Mesodermal cell (in vitro differentiated cells): ENCODE results near the gene POU2F1.

Source experiments
- H3K27ac ChIP-seq: 2 replicates; pipeline ENCODE4 v1.7.0; 2013; ENCODE audit warnings: mild to moderate bottlenecking, low read depth, low read length, moderate library complexity; ENCODE audit not compliant: severe bottlenecking
- H3K36me3 ChIP-seq: 2 replicates; pipeline ENCODE4 v1.7.1; 2013; ENCODE audit warnings: mild to moderate bottlenecking, low read length, moderate library complexity; ENCODE audit not compliant: control insufficient read depth, insufficient read depth
- H3K4me1 ChIP-seq: one replicate; pipeline ENCODE4 v1.7.1; 2013; ENCODE audit warnings: mild to moderate bottlenecking, low read length; ENCODE audit not compliant: insufficient read depth, control insufficient read depth, poor library complexity, severe bottlenecking
- H3K4me3 ChIP-seq: 2 replicates; pipeline ENCODE4 v1.7.0; 2013; ENCODE audit warnings: low read length, control low read depth, mild to moderate bottlenecking; ENCODE audit not compliant: insufficient read depth, poor library complexity, severe bottlenecking; ENCODE audit errors: extremely low read depth
- H3K9me3 ChIP-seq: 2 replicates; pipeline ENCODE4 v1.7.1; 2013; ENCODE audit warnings: mild to moderate bottlenecking, low read length, moderate library complexity; ENCODE audit not compliant: control insufficient read depth
- WGBS, 2 experiments: methylation state at CpG; one replicate each; pipeline ENCODE4 v1.1.5; 2013; ENCODE audit warnings: missing lambda C conversion rate in 2 of 2; ENCODE audit not compliant: insufficient coverage in 2 of 2; 5-methylcytosine and 5-hydroxymethylcytosine counted together

The POU2F1 gene

GRCh38 chr1:167273027-167273800 lies 52.5 kb downstream of the POU2F1 start:
- no peak overlapping the region for H3K27ac ChIP-seq
- 92 to 94% methylated on average over 9 of the region's 12 CpGs for WGBS, 2 experiments
- H3K4me3 ChIP-seq = no peak overlapping the region
- no peaks in the 10 kb centered on the region for H3K9me3 ChIP-seq
- no peaks in the 10 kb centered on the region for H3K4me1 ChIP-seq
- H3K36me3 ChIP-seq = no peaks in the 10 kb centered on the region

DNA sequence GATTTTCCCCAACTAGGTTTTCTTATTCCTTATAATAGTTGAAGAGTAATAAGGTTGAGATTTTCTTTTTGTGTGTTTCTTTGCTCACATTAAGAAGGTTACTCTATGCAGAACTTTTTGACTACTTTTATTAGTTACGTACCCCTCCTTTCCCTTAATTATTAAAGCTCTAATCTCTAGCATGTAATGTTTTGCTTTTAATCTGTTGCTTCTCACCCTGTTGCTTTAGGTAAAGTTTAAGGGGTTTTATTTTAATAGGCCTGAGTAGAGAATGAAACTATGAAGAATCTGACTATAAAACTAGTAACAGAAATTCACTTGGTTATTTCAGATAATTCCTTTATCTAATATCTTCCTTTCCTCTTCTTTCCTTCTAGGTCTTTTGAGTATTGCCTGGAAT lies 53.4 kb downstream of the POU2F1 start:
- WGBS, 2 experiments = no CpG with 5 or more reads among the region's 1 CpG
- no peak overlapping the region for H3K4me3 ChIP-seq
- H3K36me3 ChIP-seq = no peaks in the 10 kb centered on the region
- H3K27ac ChIP-seq = no peak overlapping the region
- H3K4me1 ChIP-seq = no peaks in the 10 kb centered on the region
- no peaks in the 10 kb centered on the region for H3K9me3 ChIP-seq

DNA sequence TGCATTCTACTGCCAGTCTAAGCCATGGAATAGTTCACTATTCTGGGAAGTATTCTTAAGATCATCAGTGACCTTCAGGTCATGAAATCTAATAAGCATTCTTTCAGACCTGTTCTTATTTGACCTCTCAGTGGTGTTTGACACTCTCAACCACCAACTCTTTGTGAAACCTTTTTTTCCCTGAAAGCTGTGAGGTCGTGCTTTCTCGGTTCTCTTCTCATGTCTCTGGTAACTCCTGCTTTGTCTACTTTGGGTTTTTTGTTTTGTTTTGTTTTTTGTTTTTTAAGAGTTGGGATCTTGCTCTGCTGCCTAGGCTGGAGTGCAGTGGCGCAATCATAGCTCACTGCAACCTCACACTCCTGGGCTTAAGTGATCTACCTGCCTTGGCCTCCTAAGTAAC lies 56.3 kb downstream of the POU2F1 start:
- no peaks in the 10 kb centered on the region for H3K9me3 ChIP-seq
- no peak overlapping the region for H3K4me3 ChIP-seq
- H3K36me3 ChIP-seq = no peaks in the 10 kb centered on the region
- H3K27ac ChIP-seq = no peak overlapping the region
- H3K4me1 ChIP-seq = no peaks in the 10 kb centered on the region
- WGBS, 2 experiments = 100% methylated on average over 1 of the region's 3 CpGs; no CpG with 5 or more reads in 1 of the 2 experiments

DNA sequence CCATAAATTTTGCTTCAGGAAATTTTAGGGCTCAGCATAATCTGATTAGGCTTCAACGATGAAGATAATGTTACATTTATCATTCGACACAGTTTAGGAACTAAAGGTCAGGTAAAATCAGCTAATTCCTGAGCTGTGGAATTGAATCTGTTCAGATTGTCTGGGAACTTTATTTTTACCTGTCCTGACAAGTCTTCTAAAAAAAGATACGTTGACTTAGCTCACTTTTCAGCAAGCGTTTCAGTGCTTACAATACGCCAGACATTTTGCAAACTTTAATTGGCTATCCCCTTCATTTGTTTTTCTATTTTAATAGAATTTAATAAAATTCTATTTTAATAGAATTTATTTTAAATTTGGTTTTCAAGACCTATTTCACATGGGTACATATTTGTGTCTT lies 57.8 kb downstream of the POU2F1 start:
- no peaks in the 10 kb centered on the region for H3K4me1 ChIP-seq
- no peak overlapping the region for H3K4me3 ChIP-seq
- no peak overlapping the region for H3K27ac ChIP-seq
- no peaks in the 10 kb centered on the region for H3K9me3 ChIP-seq
- H3K36me3 ChIP-seq = no peaks in the 10 kb centered on the region
- 100% methylated on average over 2 to 3 of the region's 5 CpGs for WGBS, 2 experiments

DNA sequence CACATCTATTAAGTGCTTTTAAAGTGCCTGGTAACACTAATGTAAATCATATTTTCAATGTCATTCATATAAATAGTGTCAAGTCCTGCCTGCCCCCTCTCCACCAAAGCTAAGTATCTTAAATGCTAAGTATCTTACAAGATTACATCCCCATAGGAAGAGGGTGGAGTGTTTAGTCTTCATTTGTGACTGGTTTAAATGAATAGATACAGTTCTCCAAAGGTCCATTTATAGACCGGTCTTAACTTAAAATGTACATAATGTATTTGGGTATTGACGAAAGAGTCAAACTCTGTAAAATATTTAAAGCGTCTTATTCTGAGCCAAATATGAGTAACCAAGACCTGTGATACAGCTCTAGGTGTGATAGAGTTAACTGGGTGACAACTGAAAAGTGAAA lies 60.2 kb downstream of the POU2F1 start:
- no peaks in the 10 kb centered on the region for H3K4me1 ChIP-seq

GRCh38 chr1:167288390-167289074 lies 67.8 kb downstream of the POU2F1 start:
- Histone ChIP-seq H3K4me1 (no peaks in the 10 kb centered on the region), H3K27ac (no peak overlapping the region), H3K36me3 (no peaks in the 10 kb centered on the region), H3K9me3 (no peaks in the 10 kb centered on the region), H3K4me3 (no peak overlapping the region)
- WGBS, 2 experiments = 80 to 100% methylated on average over 1 to 2 of the region's 3 CpGs

More for the DNA sequence above, 60.2 kb downstream of the POU2F1 start:
- Histone ChIP-seq H3K4me3 (no peak overlapping the region), H3K36me3 (no peaks in the 10 kb centered on the region), H3K27ac (no peak overlapping the region), H3K9me3 (no peaks in the 10 kb centered on the region)
- WGBS, 2 experiments = 88 to 100% methylated on average over 3 of the region's 3 CpGs

GRCh38 chr1:167289075-167289442 lies 68.4 kb downstream of the POU2F1 start:
- no peaks in the 10 kb centered on the region for H3K4me1 ChIP-seq
- H3K9me3 ChIP-seq = no peaks in the 10 kb centered on the region
- no peak overlapping the region for H3K27ac ChIP-seq
- WGBS, 2 experiments = no CpG with 5 or more reads among the region's 1 CpG
- H3K36me3 ChIP-seq = no peaks in the 10 kb centered on the region
- no peak overlapping the region for H3K4me3 ChIP-seq

- H3K4me1 ChIP-seq = no peaks in the 10 kb centered on the region
- H3K9me3 ChIP-seq = no peaks in the 10 kb centered on the region
- H3K27ac ChIP-seq = no peak overlapping the region
- H3K36me3 ChIP-seq = no peaks in the 10 kb centered on the region
- WGBS, 2 experiments = 90 to 94% methylated on average over 3 of the region's 5 CpGs
- no peak overlapping the region for H3K4me3 ChIP-seq
Observed at GRCh38 chr1:167289966-167290365, 69.3 kb downstream of the POU2F1 start.

DNA sequence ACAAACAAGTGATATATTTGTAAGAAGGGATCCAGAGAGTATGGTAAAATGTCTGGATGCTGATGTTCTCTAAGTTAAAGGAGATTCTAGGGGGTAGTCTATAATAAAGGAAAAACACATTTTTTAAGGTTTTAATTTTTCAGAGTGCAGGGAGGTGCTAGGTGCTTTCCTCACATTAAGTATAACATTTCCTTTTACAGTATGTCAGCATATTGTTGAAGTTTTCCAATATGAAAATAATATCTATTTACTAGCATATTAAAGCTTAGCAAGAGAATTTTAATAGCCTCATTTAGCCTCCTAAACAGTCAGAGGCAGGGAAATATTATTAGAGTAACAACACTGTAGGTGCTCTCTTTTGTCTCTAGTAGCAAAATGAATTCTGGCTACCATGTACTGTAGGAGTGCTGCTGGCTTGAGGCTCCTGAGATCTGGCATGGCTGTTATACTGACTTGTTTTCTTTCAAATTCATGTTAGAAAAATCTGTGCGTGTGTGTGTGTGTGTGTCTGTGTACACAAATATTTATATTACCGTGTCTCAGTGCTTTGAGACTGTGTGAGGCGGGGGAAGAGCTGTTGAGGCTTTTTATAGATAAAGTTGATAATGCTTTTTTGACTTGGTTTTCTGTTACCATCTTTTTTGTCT lies 71.0 kb downstream of the POU2F1 start:
- 87 to 94% methylated on average over 3 of the region's 3 CpGs for WGBS, 2 experiments
- no peaks in the 10 kb centered on the region for H3K36me3 ChIP-seq
- H3K27ac ChIP-seq = no peak overlapping the region
- H3K4me1 ChIP-seq = no peaks in the 10 kb centered on the region
- no peak overlapping the region for H3K4me3 ChIP-seq
- H3K9me3 ChIP-seq = no peaks in the 10 kb centered on the region

GRCh38 chr1:167292216-167292615 lies 71.5 kb downstream of the POU2F1 start:
- Histone ChIP-seq H3K27ac (no peak overlapping the region), H3K9me3 (no peaks in the 10 kb centered on the region), H3K36me3 (no peaks in the 10 kb centered on the region), H3K4me3 (no peak overlapping the region), H3K4me1 (no peaks in the 10 kb centered on the region)

DNA sequence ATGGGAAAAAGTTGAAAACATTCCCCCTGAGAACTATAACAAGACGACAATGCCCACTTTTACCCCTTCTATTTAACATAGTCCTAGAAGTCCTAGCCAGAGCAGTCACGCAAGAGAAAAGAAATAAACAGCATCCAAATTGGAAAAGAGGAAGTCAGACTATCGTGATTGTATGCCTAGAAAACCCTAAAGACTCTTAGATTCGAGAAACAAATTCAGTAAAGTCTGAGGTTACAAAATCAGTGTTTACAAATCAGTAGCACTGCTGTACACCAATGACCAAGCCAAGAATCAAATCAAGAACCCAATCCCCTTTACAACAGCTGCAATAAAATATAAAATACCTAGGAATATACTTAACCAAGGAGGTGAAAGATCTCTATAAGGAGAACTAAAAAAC lies 72.4 kb downstream of the POU2F1 start:
- H3K9me3 ChIP-seq = no peaks in the 10 kb centered on the region
- H3K36me3 ChIP-seq = no peaks in the 10 kb centered on the region
- H3K4me3 ChIP-seq = no peak overlapping the region
- no peaks in the 10 kb centered on the region for H3K4me1 ChIP-seq
- 95 to 96% methylated on average over 3 of the region's 4 CpGs for WGBS, 2 experiments
- no peak overlapping the region for H3K27ac ChIP-seq
